Panc1 (cell line): ENCODE measurements around the gene LONP1.

Source experiments
- CTCF ChIP-seq: fragments of 450-650 bp; IDR thresholded peaks from 2 replicates; pipeline ENCODE4 v1.5.1; 2017; ENCODE audit warnings: mild to moderate bottlenecking
- POLR2AphosphoS5 ChIP-seq: IDR thresholded peaks from 2 replicates; pipeline ENCODE4 v1.6.1; 2012; ENCODE audit warnings: mild to moderate bottlenecking, low read depth, low read length, moderate library complexity
- REST ChIP-seq, 2 experiments: IDR thresholded peaks; 2 replicates each; pipeline ENCODE4 v1.6.1; 2011 to 2012; ENCODE audit warnings: low read depth in 2 of 2, control low read depth in 1 of 2, low read length in 1 of 2, mild to moderate bottlenecking in 1 of 2, moderate library complexity in 1 of 2; ENCODE audit not compliant: insufficient read depth in 1 of 2
- SIN3A ChIP-seq: IDR thresholded peaks from 2 replicates; pipeline ENCODE4 v1.6.1; 2012; ENCODE audit warnings: low read depth, mild to moderate bottlenecking, low read length, moderate library complexity, borderline replicate concordance; ENCODE audit not compliant: insufficient read depth
- TCF7L2 ChIP-seq: IDR thresholded peaks from 2 replicates; pipeline ENCODE4 v1.6.1; 2011; ENCODE audit warnings: mild to moderate bottlenecking, low read depth, low read length, inconsistent platforms

GRCh38 chr19:5718579-5719273 is 1.2 kb downstream of the LONP1 start:
- TF ChIP-seq CTCF, result no peak
- no peak for TF ChIP-seq SIN3A
- no peak for TF ChIP-seq REST (IDR thresholded peaks at IDR 0.05; ENCODE audit: insufficient read depth in 1 of 2, low read depth in 2 of 2, low read length in 1 of 2)
- no peak; the same call in 1 of the 2 replicates for TF ChIP-seq POLR2AphosphoS5
- no peak for TF ChIP-seq TCF7L2
